T-helper 2 cell treated with Interferon-gamma antibody and Interleukin-4, amounts not matched to agents 100 ng/mL and 5 ng/mL, for 36 hours (primary cell): Measurements from ENCODE around the gene ERH. TPM values are rescaled to one million over a fixed set of nuclear protein-coding genes. Genes with fewer than 3 reads are reported as not detected.

Source experiments
- intact Hi-C: fragments of 100-400 bp; cut with micrococcal nuclease; formaldehyde crosslinking; loops from one replicate; pipeline ENCODE4 v1.15.1; 2023
- total RNA-seq: library from RNA; stranded (reverse); gene quantifications from 2 replicates; pipeline ENCODE4 v1.2.3, GENCODE V29; 2022

Gene ERH
- total RNA-seq, 1 donor from 2014 or later: 350 TPM

GRCh38 chr14:69398818-69399210 lies 715 bp upstream of the ERH start:
- intact Hi-C loops: loop anchor here (1.0 to 10.0 kb wide), 4 partner anchors 61 to 604 kb away; partner anchors contain the start of genes DCAF5, SRSF5 and ZFP36L1

GRCh38 chr14:69395929-69396328 lies 2.2 kb downstream of the ERH start:
- intact Hi-C loops: loop anchor here (10.0 kb wide), 1 partner anchor 601 kb away; the partner anchor contains the start of gene ZFP36L1

- intact Hi-C loops: loop anchor here (10.0 kb wide), 1 partner anchor 598 kb away; the partner anchor contains the start of gene ZFP36L1
Measured at GRCh38 chr14:69392481-69392880, 5.6 kb downstream of the ERH start.

- intact Hi-C loops: loop anchor here (10.0 kb wide), 1 partner anchor 597 kb away; the partner anchor contains the start of gene ZFP36L1
Measured at GRCh38 chr14:69391400-69391799, 6.7 kb downstream of the ERH start.

DNA sequence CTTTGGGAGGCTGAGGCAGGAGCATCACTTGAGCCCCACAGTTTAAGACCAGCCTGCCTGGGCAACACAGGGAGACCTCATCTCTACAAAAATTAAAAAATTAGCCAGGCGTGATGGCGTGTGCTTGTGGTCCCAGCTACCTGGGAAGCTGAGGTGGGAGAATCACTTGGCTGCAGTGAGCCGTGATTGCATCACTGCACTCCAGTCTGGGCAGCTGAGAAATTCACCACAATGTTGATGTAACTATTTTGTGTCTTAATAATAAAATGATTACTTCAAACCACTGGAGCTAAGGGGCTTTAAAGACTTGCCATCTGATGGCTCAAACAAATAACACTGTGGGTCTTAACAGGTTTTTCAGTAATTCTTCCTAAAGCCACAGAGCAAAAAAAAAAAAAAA lies 10.8 kb downstream of the ERH start:
- intact Hi-C loops: no loop called here

DNA sequence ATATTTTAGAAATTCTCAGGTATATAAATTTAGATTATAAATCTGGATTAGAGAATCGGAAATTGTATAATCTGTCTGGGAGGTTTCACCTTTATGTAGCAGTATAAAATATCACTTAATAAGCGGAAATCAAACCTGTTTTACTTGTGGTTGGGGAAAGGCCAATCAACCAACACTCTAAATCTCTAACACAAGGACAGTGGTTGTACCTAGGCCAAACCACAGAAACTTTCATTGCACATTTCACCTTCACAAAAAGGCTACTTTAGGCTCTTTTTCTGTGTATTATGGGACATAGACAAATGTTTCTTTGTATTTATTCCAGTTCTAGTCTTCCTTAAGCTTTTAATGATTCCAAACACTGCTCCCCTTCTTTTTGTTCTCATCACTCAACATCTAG lies 19.8 kb downstream of the ERH start:
- intact Hi-C loops: no loop called here

DNA sequence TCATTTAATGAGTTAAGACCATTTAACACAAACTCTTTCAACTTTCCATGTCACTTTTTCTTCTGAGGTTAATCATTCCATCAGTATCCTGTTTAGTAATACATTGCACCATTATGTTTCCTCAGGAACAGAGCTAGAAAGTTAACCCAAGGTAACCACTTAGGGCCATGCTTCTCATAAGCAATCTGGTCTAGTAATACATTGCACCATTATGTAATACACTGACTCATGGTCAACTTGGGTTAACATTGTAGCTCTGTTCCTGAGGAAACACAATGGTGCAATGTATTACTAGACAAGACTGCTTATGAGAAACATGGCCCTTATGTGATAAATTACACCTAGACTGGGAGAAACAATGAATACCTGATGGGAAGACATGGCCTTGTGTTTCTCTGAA lies 21.7 kb downstream of the ERH start:
- intact Hi-C loops: no loop called here

DNA sequence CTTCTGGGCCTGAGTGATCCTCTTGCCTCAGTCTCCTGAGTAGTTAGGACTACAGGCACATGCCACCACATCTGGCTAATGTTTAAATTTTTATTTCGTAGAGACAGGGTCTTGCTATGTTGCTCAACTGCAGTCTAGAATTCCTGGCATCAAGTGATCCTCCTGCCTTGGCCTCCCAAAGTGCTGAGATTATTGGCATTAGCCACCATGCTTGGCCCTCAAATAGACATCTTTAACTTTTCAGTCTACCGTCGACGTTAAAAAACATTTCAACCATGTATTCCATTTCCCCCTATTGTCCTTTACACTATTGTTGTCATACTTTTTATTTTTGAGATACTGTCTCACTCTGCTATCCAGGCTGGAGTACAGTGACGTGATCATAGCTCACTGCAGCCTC lies 22.4 kb downstream of the ERH start:
- intact Hi-C loops: no loop called here

DNA sequence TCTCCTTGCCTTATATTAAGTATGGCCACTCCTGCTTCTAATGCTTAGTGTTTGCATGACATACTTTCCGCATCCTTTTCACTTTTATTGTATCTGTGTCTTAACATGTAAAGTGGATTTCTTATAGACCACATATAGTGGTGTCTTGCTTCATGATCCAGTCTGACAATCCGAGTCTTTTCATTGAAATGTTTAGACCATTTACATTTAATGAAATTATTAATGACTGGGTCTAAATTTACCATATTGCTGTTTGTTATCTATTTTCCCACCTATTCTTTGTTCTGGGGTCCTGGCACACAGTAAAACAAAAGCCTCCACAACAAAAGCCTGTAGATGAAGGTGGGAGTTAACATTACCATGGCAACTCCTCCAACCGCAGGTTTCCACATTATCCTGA lies 22.9 kb downstream of the ERH start:
- intact Hi-C loops: no loop called here

GRCh38 chr14:69374235-69374634 lies 23.9 kb downstream of the ERH start:
- intact Hi-C loops: no loop called here

DNA sequence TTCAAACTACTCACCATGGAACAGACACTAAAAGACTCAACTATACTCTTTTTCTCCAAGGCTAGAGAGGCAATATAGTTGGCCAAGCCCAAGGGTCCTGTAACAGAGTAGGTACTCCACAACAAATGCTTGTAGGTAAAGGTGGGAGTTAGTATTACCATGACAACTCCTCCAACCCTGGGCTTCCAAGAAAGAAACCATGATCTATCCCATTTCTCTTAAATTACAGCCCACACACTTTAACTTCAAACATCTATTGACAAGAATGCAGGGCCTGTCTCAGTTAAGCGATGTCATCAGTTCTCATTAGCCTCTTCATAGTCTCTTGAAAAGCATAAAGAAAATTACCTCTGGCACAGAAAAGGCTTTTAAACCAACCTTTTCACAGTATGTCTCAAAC lies 25.0 kb downstream of the ERH start:
- intact Hi-C loops: no loop called here

- intact Hi-C loops: no loop called here
Measured at GRCh38 chr14:69372146-69372545, 26.0 kb downstream of the ERH start.

GRCh38 chr14:69370061-69370460 lies 28.0 kb downstream of the ERH start:
- intact Hi-C loops: no loop called here

DNA sequence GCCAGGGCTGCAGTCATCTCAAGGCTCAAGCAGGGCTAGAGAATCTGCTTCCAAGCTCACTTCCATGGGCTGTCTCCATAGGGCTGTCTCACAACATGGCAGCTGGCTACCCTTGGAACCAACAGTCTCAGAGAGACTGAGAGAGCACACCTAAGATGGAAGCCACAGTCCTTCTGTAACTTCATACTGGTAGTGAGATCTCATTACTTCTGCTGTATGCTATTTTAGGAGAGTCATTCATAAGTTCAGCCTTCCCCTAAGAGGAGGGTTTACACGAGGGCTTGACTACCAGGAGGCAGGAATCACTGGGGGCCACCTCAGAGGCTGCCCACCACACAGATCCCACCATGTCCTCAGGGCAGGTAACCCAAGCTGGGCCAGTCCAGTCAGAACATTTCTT lies 29.7 kb downstream of the ERH start:
- intact Hi-C loops: no loop called here

GRCh38 chr14:69366761-69367160 lies 31.3 kb downstream of the ERH start:
- intact Hi-C loops: no loop called here

GRCh38 chr14:69366069-69366468 lies 32.0 kb downstream of the ERH start:
- intact Hi-C loops: no loop called here

- intact Hi-C loops: no loop called here
Measured at GRCh38 chr14:69364378-69364777, 33.7 kb downstream of the ERH start.

- intact Hi-C loops: no loop called here
Measured at GRCh38 chr14:69363964-69364363, 34.1 kb downstream of the ERH start.

DNA sequence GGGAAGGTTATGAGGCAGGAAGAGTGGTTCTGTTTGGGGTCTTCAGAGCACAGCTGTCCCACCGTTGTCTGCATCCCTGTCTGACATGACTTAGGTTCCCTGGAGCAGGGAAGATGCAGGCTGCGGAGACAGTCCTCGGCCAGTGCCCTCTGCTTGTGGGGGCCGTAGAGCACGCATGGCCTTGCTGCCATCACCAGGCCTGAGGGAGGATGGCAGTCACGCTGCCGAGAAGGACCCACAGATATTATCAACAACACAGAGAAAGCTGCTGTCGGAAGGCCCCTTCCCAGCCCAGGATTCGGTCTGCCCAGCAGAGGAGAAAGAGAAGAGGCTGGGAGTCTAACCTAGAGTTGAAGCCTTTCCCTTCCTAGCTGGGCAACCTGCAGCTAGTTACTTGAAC lies 35.0 kb downstream of the ERH start:
- intact Hi-C loops: no loop called here

GRCh38 chr14:69360438-69361108 lies 37.5 kb downstream of the ERH start:
- intact Hi-C loops: no loop called here

GRCh38 chr14:69358966-69359365 lies 39.1 kb downstream of the ERH start:
- intact Hi-C loops: no loop called here

DNA sequence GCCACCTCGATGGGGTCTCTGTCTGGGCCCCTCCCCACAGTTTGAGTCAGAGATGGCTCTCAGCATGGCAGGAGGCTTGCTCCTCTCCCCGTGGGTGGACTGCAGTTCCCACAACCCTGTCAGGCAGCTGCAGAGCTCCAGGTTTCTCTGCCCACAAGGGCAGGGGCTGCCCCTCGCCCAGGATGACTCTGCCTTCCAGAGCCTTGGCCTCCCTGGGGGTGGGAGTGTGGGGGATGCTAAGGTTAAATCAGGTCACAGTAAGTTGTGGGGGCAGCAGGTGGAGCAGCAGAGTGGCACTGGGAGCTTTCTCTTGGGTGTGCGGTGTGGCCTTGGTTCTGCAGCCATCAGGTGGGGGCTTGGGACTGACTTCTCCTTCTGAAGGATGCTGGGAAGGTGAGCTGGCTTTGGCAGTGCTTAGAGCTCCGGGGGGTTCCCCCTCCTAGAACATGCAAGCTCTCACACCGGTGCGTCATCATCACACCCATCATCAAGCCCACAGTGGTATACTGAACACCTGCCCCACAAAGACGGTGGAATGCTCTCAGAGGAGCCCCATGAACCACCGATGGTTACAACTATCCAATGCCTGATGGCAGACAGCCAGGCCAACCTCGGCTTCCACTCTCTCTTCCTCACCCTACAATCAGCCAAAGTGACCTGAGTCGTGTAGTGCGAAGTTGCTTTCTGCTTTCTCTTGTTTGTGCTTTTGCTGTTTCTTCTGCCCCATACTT lies 39.7 kb downstream of the ERH start:
- intact Hi-C loops: no loop called here
